Osteoblast (primary cell): Measurements from ENCODE around the gene SPTBN1. TPM values are rescaled to one million over a fixed set of nuclear protein-coding genes. Genes with fewer than 3 reads are reported as not detected.
A peak's percentile ranks its signal among the peaks of the same experiment; 100 is the strongest.

Experiments
- DNase-seq: peaks from one replicate; pipeline ENCODE4 v3.0.0; 2011; ENCODE audit warnings: low spot score, mixed read lengths; ENCODE audit not compliant: insufficient read length; ENCODE audit errors: missing footprints
- H2AFZ ChIP-seq: 2 replicates; pipeline ENCODE4 v1.6.0; 2011; ENCODE audit warnings: mild to moderate bottlenecking, low read length
- H3K27ac ChIP-seq: 2 replicates; pipeline ENCODE4 v1.5.1; 2011; ENCODE audit warnings: mild to moderate bottlenecking, low read depth, low read length, moderate library complexity
- H3K27me3 ChIP-seq: 2 replicates; pipeline ENCODE4 v1.6.0; 2012; ENCODE audit warnings: mild to moderate bottlenecking, control low read depth, inconsistent platforms, low read length, moderate library complexity; ENCODE audit not compliant: insufficient read depth
- H3K36me3 ChIP-seq: 2 replicates; pipeline ENCODE4 v1.5.1; 2011; ENCODE audit warnings: mild to moderate bottlenecking, low read length, control low read depth, moderate library complexity; ENCODE audit not compliant: insufficient read depth
- H3K4me1 ChIP-seq: 2 replicates; pipeline ENCODE4 v1.5.1; 2011; ENCODE audit warnings: mild to moderate bottlenecking, low read length, control low read depth, moderate library complexity; ENCODE audit not compliant: insufficient read depth
- H3K4me2 ChIP-seq: 2 replicates; pipeline ENCODE4 v1.6.0; 2011; ENCODE audit warnings: mild to moderate bottlenecking, low read length; ENCODE audit not compliant: insufficient read depth
- H3K4me3 ChIP-seq: fragments of 200-600 bp; sonication (generic); 3 replicates; pipeline ENCODE4 v1.5.1; 2012; ENCODE audit warnings: mild to moderate bottlenecking, low read length, inconsistent platforms; ENCODE audit not compliant: insufficient read depth
- H3K79me2 ChIP-seq: 2 replicates; pipeline ENCODE4 v1.6.0; 2012; ENCODE audit warnings: mild to moderate bottlenecking, low read length, control low read depth, inconsistent platforms; ENCODE audit not compliant: insufficient read depth
- H3K9me3 ChIP-seq: 2 replicates; pipeline ENCODE4 v1.5.1; 2011; ENCODE audit warnings: low read depth, low read length, control low read depth
- H4K20me1 ChIP-seq: 2 replicates; pipeline ENCODE4 v1.6.0; 2012; ENCODE audit warnings: mild to moderate bottlenecking, low read length, control low read depth; ENCODE audit not compliant: insufficient read depth
- total RNA-seq: library from RNA; depleted of rRNA; stranded (reverse); fragments of >200 nt; gene quantifications from 2 replicates; pipeline ENCODE4 v1.2.3, GENCODE V29; 2012
- TF ChIP-seq, protein P1 (sequence below): IDR thresholded peaks from 2 replicates; pipeline ENCODE4 v1.5.1; 2011; ENCODE audit warnings: mild to moderate bottlenecking, low read depth, low read length, moderate library complexity; ENCODE audit errors: extremely low read depth

SPTBN1 gene
- total RNA-seq, 1 donor, result 249 TPM

DNA sequence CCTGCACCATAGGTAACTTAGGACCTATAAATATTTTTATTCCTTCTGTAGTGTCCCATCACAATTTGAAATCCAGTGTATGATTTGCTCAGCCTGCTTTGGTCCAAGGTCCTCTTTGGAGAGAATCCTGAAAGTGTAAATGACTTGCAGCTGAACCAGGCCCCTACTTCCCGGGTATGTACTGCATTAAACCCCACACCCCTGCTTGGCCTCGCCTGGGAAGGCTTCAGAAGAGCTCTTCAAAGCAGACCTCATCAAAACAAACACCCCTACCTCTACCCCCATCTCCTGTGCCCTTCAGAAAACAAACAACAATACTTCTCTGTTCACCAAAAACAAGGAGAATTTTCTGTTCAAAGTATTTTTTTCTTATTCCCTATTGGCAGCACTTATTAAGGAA is 9.5 kb upstream of the SPTBN1 start:
- Histone ChIP-seq H3K4me3 (no peak overlapping the region), H3K79me2 (no peaks in the 10 kb centered on the region), H3K27me3 (no peaks in the 10 kb centered on the region), H3K9me3 (no peaks in the 10 kb centered on the region), H3K27ac (no peak overlapping the region), H2AFZ (no peak overlapping the region), H3K4me1 (no peaks in the 10 kb centered on the region), H4K20me1 (no peaks in the 10 kb centered on the region), H3K4me2 (no peak overlapping the region), H3K36me3 (no peaks in the 10 kb centered on the region)
- TF ChIP-seq, protein P1, sequence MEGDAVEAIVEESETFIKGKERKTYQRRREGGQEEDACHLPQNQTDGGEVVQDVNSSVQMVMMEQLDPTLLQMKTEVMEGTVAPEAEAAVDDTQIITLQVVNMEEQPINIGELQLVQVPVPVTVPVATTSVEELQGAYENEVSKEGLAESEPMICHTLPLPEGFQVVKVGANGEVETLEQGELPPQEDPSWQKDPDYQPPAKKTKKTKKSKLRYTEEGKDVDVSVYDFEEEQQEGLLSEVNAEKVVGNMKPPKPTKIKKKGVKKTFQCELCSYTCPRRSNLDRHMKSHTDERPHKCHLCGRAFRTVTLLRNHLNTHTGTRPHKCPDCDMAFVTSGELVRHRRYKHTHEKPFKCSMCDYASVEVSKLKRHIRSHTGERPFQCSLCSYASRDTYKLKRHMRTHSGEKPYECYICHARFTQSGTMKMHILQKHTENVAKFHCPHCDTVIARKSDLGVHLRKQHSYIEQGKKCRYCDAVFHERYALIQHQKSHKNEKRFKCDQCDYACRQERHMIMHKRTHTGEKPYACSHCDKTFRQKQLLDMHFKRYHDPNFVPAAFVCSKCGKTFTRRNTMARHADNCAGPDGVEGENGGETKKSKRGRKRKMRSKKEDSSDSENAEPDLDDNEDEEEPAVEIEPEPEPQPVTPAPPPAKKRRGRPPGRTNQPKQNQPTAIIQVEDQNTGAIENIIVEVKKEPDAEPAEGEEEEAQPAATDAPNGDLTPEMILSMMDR, result no peak
- DNase-seq, result no peak

DNA sequence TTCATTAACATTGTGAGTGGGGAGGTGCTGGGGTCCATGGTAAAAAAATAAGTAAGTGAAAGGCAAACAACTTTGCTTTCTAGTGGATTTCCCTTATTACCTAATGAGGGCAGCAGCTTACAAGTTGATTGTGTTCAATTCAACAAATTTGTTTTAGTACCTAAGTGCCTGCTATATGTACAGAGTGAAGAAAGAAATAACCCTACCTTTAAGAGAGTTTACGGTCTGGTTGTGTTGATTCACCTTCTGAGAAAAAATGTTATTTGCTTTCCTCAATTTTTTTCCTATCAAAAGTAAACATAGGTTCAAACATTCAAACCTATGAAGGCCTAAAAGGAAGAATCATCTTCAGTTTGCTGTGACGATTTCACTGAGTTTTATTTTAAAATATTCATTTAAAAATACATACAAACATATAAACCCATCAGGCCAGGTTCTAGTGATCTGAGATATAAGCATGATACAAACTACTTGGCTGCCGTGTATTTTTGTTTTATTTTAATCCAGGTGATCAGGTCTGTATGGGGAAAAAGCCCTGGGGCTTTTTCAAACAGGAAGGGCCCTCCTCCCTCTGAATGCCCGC is 1.5 kb upstream of the SPTBN1 start:
- Histone ChIP-seq H4K20me1 (peaks cover 22% of the 10 kb centered on the region), H3K27me3 (no peaks in the 10 kb centered on the region), H3K4me1 (peaks cover 22% of the 10 kb centered on the region), H3K4me3 (peak overlapping the region; percentile 93), H3K27ac (no peak overlapping the region), H3K4me2 (peak overlapping the region; percentile 100), H3K9me3 (no peaks in the 10 kb centered on the region), H3K79me2 (peaks cover 32% of the 10 kb centered on the region), H2AFZ (peak overlapping the region; percentile 96), H3K36me3 (no peaks in the 10 kb centered on the region)
- TF ChIP-seq, protein P1, result no peak
- DNase-seq, result no peak

DNA sequence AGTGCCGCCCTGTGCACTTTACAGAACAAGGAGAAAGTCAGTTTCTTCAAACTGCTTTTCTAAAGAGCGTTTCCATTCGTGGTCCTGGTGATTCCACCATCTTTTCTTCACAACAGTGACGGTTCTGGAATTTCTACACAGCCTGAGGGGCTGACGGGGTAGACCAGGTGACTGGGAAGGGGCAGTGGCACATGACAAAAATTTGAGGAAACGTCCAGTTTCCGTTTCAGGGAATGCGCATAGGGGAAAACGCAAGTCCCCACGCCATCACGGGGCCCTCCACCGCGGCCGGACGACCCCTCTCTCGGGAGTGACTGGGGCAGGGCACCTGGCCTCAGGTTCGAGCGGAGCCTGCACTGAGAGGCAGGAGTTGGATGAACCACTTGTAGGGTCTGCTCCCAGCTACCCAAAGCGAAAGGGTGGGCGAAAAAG is 980 bp upstream of the SPTBN1 start:
- no peaks in the 10 kb centered on the region for H3K27me3 ChIP-seq
- H3K4me2 ChIP-seq, result peak overlapping the region; percentile 100

DNA sequence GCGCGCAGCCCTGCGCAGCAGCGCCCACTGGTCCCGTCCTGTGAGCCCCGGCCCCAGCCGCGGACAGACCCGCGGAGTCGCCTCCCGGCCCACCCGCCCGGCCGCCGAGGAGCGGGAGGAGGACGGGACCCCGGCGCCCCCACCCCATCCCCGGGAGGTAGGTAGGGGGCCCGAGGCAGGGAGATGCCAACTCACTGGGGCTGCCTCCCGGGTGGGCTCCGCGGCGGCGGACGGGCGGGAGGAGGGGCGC is 160 bp downstream of the SPTBN1 start:
- H3K27ac ChIP-seq, result no peak overlapping the region
- H2AFZ ChIP-seq, result no peak overlapping the region

More for the DNA sequence above, 980 bp upstream of the SPTBN1 start:
- peak overlapping the region; percentile 93 for H3K4me3 ChIP-seq
- peaks cover 37% of the 10 kb centered on the region for H3K79me2 ChIP-seq
- peak overlapping the region; percentile 96 for H2AFZ ChIP-seq
- no peak for DNase-seq
- H3K9me3 ChIP-seq, result no peaks in the 10 kb centered on the region
- H3K4me1 ChIP-seq, result peaks cover 22% of the 10 kb centered on the region
- TF ChIP-seq, protein P1, result no peak
- peak overlapping the region; percentile 61 for H3K27ac ChIP-seq
- peaks cover 27% of the 10 kb centered on the region for H4K20me1 ChIP-seq
- H3K36me3 ChIP-seq, result no peaks in the 10 kb centered on the region

More for the DNA sequence above, 160 bp downstream of the SPTBN1 start:
- peak overlapping the region; percentile 93 for H3K4me3 ChIP-seq
- DNase-seq, result no peak
- H3K9me3 ChIP-seq, result no peaks in the 10 kb centered on the region
- H3K36me3 ChIP-seq, result no peaks in the 10 kb centered on the region
- TF ChIP-seq, protein P1, result no peak
- peaks cover 34% of the 10 kb centered on the region for H4K20me1 ChIP-seq
- peaks cover 22% of the 10 kb centered on the region for H3K4me1 ChIP-seq
- H3K79me2 ChIP-seq, result peaks cover 48% of the 10 kb centered on the region
- H3K4me2 ChIP-seq, result no peak overlapping the region
- no peaks in the 10 kb centered on the region for H3K27me3 ChIP-seq
